8988T (cell line): ENCODE measurements around the gene GALK2.
"Not testable (repeated sequence)": the region's sequence is repeated elsewhere in the genome, so short reads cannot be mapped to it uniquely, and the experiment has no call there.

Experiments
- DNase-seq: peaks from one replicate; pipeline ENCODE4 v3.0.0; 2011

The GALK2 gene

DNA sequence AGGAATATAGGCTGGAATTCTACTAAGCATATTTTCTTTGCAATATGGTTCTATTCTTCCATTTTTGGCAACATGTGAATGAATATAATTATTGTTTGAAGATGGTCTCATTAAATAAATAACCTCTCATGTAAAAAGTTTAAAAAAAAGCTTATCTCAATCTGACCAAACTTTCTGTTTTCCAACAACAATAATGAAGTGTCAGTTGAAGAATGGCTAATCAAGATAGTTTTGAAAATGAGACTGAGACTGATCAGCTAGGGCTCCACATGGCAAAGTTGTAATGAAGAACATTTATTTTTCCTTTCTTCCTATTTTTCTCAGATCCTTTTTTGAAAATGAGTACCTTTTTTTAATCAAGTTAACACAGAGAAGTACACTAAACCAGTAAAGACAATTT lies 117.4 kb downstream of the GALK2 start:
- no peak for DNase-seq

DNA sequence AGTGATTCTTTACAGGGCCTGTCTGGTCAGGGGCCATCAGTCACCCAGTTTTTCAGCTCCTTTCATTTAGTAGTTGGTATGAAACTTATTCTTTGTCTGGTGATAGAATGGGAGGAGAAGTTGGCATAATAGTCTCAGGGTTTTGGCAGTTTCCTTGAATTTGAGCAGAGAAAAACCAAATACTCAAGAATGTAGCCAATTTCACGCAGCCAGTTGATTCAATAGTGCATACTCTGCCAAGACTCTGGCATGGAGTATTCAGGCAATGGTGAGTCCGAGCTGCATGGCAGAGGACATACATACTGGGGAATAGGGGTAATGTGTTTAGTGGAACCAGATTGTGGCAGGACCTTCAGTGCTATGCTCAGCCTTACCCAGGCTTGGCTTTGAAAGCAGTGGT lies 118.3 kb downstream of the GALK2 start:
- DNase-seq: no peak

GRCh38 chr15:49290191-49290590 lies 120.1 kb downstream of the GALK2 start:
- DNase-seq: no peak

GRCh38 chr15:49293941-49294340 lies 123.9 kb downstream of the GALK2 start:
- DNase-seq: no peak

DNA sequence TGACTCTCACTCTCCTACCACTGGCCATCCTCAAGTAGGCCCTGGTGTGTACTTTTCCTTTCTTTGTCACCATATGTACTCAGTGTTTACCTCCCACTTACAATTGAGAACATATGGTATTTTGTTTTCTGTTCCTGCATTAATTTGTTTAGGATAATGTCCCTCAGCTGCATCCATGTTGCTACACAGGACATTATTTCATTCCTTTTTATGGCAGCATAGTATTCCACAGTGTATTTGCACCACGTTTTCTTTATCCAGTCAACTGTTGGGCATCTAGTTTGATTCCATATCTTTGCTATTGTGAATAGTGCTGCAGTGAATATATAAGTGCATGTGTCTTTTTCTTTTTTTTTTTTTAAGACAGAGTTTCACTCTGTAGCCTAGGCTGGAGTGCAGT lies 126.2 kb downstream of the GALK2 start:
- DNase-seq: no peak

- no peak for DNase-seq
Measured at GRCh38 chr15:49297584-49297983, 127.5 kb downstream of the GALK2 start.

DNA sequence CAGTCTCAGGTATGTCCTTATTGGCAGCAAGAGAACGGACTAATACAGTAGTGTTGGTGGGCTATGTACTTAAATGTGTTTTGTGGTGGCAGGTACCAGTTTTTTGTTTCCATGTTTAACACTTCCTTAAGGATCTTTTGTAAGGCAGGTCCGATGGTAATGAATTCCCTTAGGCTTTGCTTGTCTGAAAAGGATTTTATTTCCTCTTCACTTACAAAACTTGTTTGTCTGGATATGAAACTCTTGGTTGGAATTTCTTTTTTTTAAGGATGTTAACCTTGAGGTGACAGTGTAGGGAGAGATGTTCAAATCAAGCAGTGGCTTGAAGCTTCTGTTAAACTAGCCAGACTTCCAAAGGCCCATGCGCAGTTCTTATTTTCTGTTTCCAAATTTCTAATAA lies 130.8 kb downstream of the GALK2 start:
- no peak for DNase-seq

- no peak for DNase-seq
Measured at GRCh38 chr15:49301562-49301961, 131.5 kb downstream of the GALK2 start.

- no peak for DNase-seq
Measured at GRCh38 chr15:49303003-49303402, 133.0 kb downstream of the GALK2 start.

DNA sequence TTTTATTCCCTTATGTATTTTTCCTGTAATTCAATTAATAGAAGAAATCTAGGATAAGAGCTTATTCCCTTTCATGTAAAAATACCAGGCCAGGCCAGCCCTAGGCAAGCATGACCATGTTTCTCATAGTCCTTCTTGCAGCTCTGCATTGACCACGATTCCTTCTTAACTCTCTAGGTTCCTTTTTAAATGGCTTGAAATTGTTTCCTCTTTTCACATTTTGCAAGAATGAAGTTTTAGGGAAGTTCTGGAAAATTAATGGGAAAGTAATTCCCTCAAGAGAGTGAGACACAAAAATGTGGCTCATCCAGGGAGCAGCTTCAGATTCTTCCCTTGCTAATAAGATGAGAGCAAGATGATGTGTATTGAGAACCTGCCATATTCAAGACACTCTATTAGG lies 136.5 kb downstream of the GALK2 start:
- no peak for DNase-seq

GRCh38 chr15:49308686-49309085 lies 138.6 kb downstream of the GALK2 start:
- no peak for DNase-seq

DNA sequence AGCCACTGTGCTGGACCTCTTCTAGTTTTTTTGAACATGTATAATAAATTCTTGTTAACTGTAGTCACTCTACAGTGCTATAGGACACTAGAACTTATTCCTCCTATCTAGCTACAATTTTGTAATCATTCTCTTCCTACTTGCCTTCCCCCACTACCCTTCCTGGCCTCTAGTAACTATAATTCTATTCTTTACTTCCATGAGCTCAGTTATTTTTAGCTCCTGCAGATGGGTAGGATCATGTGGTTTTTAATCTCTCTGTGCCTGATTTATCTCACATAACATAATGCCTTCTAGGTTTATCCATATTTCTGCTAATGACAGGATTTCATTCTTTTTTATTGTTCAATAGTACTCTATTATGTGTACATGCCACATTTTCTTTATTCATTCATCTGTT lies 139.8 kb downstream of the GALK2 start:
- no peak for DNase-seq

DNA sequence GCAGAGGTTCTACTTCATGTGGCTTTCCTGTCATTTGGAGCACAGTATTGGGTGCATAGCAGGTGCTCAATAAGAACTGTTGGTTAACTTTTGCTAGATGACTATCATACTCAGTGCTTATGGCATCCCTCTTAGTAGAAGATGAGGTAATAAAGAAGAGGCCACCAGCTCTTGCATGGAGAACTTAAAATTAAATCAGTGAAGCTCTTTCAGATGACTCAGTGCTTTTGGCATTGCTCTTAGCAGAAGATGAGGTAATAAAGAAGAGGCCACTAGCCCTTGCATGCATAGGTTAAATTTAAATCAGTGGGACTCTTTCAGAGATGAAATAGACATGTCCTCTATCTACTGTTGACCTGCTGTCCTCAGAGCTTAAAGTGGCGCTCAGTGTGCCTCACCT lies 143.6 kb downstream of the GALK2 start:
- DNase-seq: no peak

GRCh38 chr15:49314716-49315115 lies 144.7 kb downstream of the GALK2 start:
- no peak for DNase-seq

DNA sequence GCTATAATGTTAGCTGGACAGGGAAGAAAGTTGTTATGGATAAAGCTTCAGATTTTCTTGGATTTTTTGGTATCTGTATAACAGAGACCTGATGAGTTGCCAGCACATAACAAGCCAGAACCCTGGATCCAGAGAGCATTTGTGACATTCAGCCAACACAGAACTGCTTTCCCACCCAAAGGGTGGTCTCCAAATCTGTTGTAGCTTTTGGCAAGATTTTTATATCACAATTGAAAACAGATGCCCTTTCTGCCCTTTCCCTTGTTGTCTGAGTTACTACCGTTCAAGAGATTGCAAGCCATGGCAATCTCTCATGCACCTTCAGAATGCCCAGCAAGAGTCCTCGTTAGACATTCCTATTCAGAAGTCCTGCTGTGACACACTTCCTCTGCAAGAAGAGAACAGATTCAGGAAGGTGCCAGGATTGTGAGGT lies 145.4 kb downstream of the GALK2 start:
- no peak for DNase-seq

GRCh38 chr15:49320351-49320750 lies 150.3 kb downstream of the GALK2 start:
- DNase-seq: no peak

DNA sequence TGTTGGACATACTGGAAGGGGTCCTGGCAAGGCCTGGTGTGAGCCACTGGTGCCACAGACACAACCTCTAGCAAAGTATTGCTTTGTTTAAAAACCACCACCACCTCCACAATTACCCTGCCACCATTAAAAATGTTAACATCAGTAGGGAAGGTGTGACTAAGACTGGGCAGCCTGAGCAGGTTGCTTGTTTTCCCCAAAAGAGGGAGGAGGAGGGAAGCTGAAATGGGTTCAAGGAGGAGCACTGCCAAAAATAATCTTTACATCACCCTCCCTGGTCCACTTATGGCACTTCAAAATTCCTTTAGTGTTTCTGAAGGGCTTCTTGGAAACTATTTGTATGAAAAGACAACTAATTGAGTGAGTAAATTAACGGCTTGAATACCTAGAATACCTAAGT lies 153.2 kb downstream of the GALK2 start:
- DNase-seq: no peak

DNA sequence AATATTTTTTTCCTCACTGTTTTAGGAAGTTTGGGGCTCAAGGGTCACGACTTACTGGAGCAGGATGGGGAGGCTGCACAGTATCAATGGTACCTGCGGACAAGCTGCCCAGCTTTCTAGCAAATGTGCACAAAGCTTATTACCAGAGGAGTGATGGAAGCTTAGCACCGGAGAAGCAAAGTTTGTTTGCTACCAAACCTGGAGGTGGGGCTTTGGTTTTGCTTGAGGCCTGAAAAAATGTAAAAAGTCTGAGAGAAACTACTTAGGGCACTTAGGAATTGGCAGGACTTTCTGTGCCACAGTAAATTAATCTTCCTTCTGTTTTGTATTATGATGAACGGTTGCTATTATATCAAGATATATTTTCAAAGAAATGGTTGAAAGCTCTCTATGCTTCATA lies 157.9 kb downstream of the GALK2 start:
- DNase-seq: no peak

- DNase-seq: no peak
Measured at GRCh38 chr15:49328941-49329340, 158.9 kb downstream of the GALK2 start.

DNA sequence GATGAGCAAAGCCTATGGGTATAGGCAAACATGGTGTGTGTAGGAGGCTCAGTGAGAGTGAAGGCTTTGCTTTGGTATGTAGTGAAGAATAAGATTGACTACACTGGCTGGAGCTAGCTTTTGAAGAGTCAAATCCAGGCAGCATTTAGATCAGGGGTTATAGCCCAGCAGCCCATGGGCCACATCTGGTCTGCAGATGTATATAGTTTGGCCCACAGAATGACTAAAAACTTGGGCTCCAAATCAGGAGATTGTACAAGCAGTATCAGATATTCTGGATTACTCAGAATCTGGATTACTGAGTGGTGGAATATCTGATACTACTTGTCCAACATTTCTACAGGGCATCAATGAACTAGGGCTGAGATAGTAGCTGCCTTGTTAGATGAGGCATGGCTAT lies 160.1 kb downstream of the GALK2 start:
- no peak for DNase-seq

DNA sequence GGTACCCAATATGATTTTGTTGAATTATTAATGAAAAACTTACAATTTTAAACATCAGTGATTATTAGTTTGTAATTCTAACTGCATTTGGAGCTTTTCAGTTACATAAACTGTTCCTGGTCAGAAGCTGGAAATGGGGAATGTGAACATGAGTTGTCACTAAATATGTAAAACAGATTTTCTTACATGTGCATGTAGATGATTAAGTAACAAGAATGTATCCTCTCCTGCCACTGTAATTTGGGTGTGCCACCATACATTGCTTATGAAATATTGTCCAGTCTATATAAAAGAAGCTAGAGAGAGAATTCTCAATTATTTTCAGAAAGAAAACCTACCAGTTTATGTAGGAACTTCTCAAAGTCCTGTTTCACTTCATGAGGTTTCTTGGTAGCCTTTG lies 161.4 kb downstream of the GALK2 start:
- DNase-seq: no peak

- DNase-seq: no peak
Measured at GRCh38 chr15:49331951-49332350, 161.9 kb downstream of the GALK2 start.

- DNase-seq: no peak
Measured at GRCh38 chr15:49339656-49340055, 169.6 kb downstream of the GALK2 start.

GRCh38 chr15:49343546-49343945 lies 173.5 kb downstream of the GALK2 start:
- no peak for DNase-seq

DNA sequence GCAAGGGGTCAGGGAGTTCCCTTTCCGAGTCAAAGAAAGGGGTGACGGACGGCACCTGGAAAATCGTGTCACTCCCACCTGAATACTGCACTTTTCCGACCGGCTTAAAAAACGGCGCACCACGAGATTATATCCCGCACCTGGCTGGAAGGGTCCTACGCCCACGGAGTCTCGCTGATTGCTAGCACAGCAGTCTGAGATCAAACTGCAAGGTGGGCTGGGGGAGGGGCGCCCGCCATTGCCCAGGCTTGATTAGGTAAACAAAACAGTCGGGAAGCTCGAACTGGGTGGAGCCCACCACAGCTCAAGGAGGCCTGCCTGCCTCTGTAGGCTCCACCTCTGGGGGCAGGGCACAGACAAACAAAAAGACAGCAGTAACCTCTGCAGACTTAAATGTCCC lies 184.4 kb downstream of the GALK2 start:
- DNase-seq: not testable (repeated sequence)

GRCh38 chr15:49361370-49361769 lies 191.3 kb downstream of the GALK2 start:
- DNase-seq: no peak
